Panc1 (cell line): ENCODE results near the gene ATP2B2. TPM values are rescaled to one million over a fixed set of nuclear protein-coding genes. Genes with fewer than 3 reads are reported as not detected.

ENCODE experiments used
- ATAC-seq: fragments of 200-7000 bp; cut with Tn5 transposase; 2 replicates; pipeline ENCODE4 v1.9.1; 2020; ENCODE audit warnings: mild to moderate bottlenecking, moderate library complexity
- BruUV-seq: library from RNA; stranded (reverse); fragments of 400-500 nt; replicated peaks from 2 replicates; lab custom pipeline; 2021; lab: Mats Ljungman, UMichigan
- CTCF ChIA-PET: fragments of 300-600 bp; sonication (Branson Sonifier 250); formaldehyde crosslinking; loops from one replicate; lab custom pipeline; 2022; ENCODE audit warnings: antibody characterized with exemption; lab: Charles Lee
- POLR2A ChIA-PET: fragments of 300-600 bp; sonication (Branson Sonifier 250); formaldehyde crosslinking; loops from one replicate; lab custom pipeline; 2022; ENCODE audit warnings: antibody characterized with exemption; lab: Charles Lee
- DNase-seq: peaks from one replicate; pipeline ENCODE4 v3.0.0-alpha.2; 2010; ENCODE audit warnings: low read depth, low spot score
- H3K27ac ChIP-seq: 2 replicates; pipeline ENCODE4 v1.5.1; 2011; ENCODE audit warnings: mild to moderate bottlenecking, low read length, inconsistent platforms
- H3K27me3 ChIP-seq: fragments of 200-500 bp; sonication (Bioruptor generic); 2 replicates; pipeline ENCODE4 v1.6.0; 2014; ENCODE audit warnings: low read length, inconsistent platforms; ENCODE audit not compliant: control insufficient read depth, insufficient read depth
- H3K36me3 ChIP-seq: fragments of 200-500 bp; sonication (Bioruptor generic); 2 replicates; pipeline ENCODE4 v1.5.1; 2014; ENCODE audit warnings: inconsistent platforms, mild to moderate bottlenecking, low read length, moderate library complexity; ENCODE audit not compliant: control insufficient read depth, insufficient read depth
- H3K4me1 ChIP-seq: 2 replicates; pipeline ENCODE4 v1.5.1; 2011; ENCODE audit warnings: inconsistent platforms, mild to moderate bottlenecking, low read length, moderate library complexity; ENCODE audit not compliant: control insufficient read depth, insufficient read depth
- H3K4me3 ChIP-seq, 2 experiments: 2 replicates each; pipeline ENCODE4 v1.5.1; 2011 to 2012; ENCODE audit warnings: low read depth in 2 of 2, low read length in 2 of 2, mild to moderate bottlenecking in 2 of 2, inconsistent platforms in 1 of 2, moderate library complexity in 1 of 2
- H3K9me3 ChIP-seq: fragments of 200-500 bp; sonication (Bioruptor generic); 2 replicates; pipeline ENCODE4 v1.5.1; 2014; ENCODE audit warnings: low read depth, mild to moderate bottlenecking, inconsistent platforms, low read length, moderate library complexity; ENCODE audit not compliant: control insufficient read depth, insufficient read depth
- CTCF ChIP-seq: fragments of 450-650 bp; IDR thresholded peaks from 2 replicates; pipeline ENCODE4 v1.5.1; 2017; ENCODE audit warnings: mild to moderate bottlenecking
- POLR2AphosphoS5 ChIP-seq: IDR thresholded peaks from 2 replicates; pipeline ENCODE4 v1.6.1; 2012; ENCODE audit warnings: mild to moderate bottlenecking, low read depth, low read length, moderate library complexity
- SIN3A ChIP-seq: IDR thresholded peaks from 2 replicates; pipeline ENCODE4 v1.6.1; 2012; ENCODE audit warnings: low read depth, mild to moderate bottlenecking, low read length, moderate library complexity, borderline replicate concordance; ENCODE audit not compliant: insufficient read depth
- TCF7L2 ChIP-seq: IDR thresholded peaks from 2 replicates; pipeline ENCODE4 v1.6.1; 2011; ENCODE audit warnings: mild to moderate bottlenecking, low read depth, low read length, inconsistent platforms
- in situ Hi-C: cut with HindIII; loops from 2 replicates; pipeline ENCODE4 v1.10.0; 2016; ENCODE audit warnings: low sequenced_read_pairs, low pct_unique_long_range_greater_than_20kb
- intact Hi-C: fragments of 100-400 bp; cut with micrococcal nuclease; formaldehyde crosslinking; loops from one replicate; pipeline ENCODE4 v1.10.0; 2022; ENCODE audit not compliant: unreplicated experiment
- total RNA-seq: library from RNA; stranded (reverse); gene quantifications from one replicate; pipeline ENCODE4 v1.2.1, GENCODE V29; 2021; ENCODE audit not compliant: unreplicated experiment
- TF ChIP-seq, protein P1 (sequence below), 2 experiments: IDR thresholded peaks; 2 replicates each; pipeline ENCODE4 v1.6.1; 2011 to 2012; ENCODE audit warnings: low read depth in 2 of 2, control low read depth in 1 of 2, low read length in 1 of 2, mild to moderate bottlenecking in 1 of 2, moderate library complexity in 1 of 2; ENCODE audit not compliant: insufficient read depth in 1 of 2

Gene ATP2B2
- total RNA-seq, 1 experiment from 2014 or later, result not detected

GRCh38 chr3:10365791-10366190, 139.6 kb downstream of the ATP2B2 start:
- no peaks in the 10 kb centered on the region for H3K4me1 ChIP-seq
- H3K27ac ChIP-seq, result no peak overlapping the region
- H3K36me3 ChIP-seq, result no peaks in the 10 kb centered on the region
- H3K4me3 ChIP-seq, result no peak overlapping the region
- H3K9me3 ChIP-seq, result no peaks in the 10 kb centered on the region
- H3K27me3 ChIP-seq, result no peaks in the 10 kb centered on the region
- TF ChIP-seq TCF7L2 (no peak), POLR2AphosphoS5 (no peak), SIN3A (no peak), CTCF (no peak)
- TF ChIP-seq, protein P1, sequence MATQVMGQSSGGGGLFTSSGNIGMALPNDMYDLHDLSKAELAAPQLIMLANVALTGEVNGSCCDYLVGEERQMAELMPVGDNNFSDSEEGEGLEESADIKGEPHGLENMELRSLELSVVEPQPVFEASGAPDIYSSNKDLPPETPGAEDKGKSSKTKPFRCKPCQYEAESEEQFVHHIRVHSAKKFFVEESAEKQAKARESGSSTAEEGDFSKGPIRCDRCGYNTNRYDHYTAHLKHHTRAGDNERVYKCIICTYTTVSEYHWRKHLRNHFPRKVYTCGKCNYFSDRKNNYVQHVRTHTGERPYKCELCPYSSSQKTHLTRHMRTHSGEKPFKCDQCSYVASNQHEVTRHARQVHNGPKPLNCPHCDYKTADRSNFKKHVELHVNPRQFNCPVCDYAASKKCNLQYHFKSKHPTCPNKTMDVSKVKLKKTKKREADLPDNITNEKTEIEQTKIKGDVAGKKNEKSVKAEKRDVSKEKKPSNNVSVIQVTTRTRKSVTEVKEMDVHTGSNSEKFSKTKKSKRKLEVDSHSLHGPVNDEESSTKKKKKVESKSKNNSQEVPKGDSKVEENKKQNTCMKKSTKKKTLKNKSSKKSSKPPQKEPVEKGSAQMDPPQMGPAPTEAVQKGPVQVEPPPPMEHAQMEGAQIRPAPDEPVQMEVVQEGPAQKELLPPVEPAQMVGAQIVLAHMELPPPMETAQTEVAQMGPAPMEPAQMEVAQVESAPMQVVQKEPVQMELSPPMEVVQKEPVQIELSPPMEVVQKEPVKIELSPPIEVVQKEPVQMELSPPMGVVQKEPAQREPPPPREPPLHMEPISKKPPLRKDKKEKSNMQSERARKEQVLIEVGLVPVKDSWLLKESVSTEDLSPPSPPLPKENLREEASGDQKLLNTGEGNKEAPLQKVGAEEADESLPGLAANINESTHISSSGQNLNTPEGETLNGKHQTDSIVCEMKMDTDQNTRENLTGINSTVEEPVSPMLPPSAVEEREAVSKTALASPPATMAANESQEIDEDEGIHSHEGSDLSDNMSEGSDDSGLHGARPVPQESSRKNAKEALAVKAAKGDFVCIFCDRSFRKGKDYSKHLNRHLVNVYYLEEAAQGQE (IDR thresholded peaks at IDR 0.05; ENCODE audit: insufficient read depth in 1 of 2, low read depth in 2 of 2, low read length in 1 of 2), result no peak
- DNase-seq (no peak), ATAC-seq (0 out of 2 replicates have a peak, but pooled peaks have one; percentile 28)
- in situ Hi-C loops, result no loop called here
- BruUV-seq, result no TSS peak
- intact Hi-C loops, result no loop called here
- POLR2A ChIA-PET, result no interaction called here
- CTCF ChIA-PET, result no interaction called here

DNA sequence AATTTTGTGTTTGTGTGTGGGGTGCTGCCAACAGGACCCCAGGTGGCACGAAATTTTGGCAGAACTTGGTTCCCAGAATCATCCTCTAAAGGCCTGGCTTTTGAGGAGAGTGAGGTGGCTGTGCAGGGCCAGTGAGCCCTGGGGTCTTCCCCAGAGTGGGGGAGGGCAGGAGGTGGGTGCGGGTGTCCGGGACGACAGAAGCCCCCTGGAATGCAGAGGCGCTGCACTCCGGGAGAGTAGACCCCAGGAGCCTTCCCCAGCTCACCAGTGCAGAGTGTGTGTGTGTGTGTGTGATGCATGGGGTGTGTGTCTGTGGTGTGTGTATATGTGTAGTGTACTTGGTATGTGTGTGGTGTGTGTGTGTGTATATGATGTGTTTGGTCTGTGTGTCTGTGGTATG, 140.1 kb downstream of the ATP2B2 start:
- no TSS peak for BruUV-seq
- DNase-seq (no peak), ATAC-seq (no peak)
- Histone ChIP-seq H3K27me3 (no peaks in the 10 kb centered on the region), H3K36me3 (no peaks in the 10 kb centered on the region), H3K9me3 (no peaks in the 10 kb centered on the region), H3K4me1 (no peaks in the 10 kb centered on the region), H3K4me3 (no peak overlapping the region), H3K27ac (no peak overlapping the region)
- ChIA-PET POLR2A (interaction anchor here (0.6 kb wide), 1 partner anchor 28 kb away, joined by 5 read pairs; no protein-coding TSS in a partner anchor), CTCF (no interaction called here)
- TF ChIP-seq, protein P1 (IDR thresholded peaks at IDR 0.05; ENCODE audit: insufficient read depth in 1 of 2, low read depth in 2 of 2, low read length in 1 of 2), result no peak
- TF ChIP-seq POLR2AphosphoS5, result no peak
- no peak for TF ChIP-seq SIN3A
- no peak for TF ChIP-seq TCF7L2
- intact Hi-C loops, result no loop called here
- in situ Hi-C loops, result no loop called here
